WTC11 (cell line): ENCODE data around the gene PARVG. TPM values are rescaled to one million over a fixed set of nuclear protein-coding genes. Genes with fewer than 3 reads are reported as not detected.

ENCODE experiments used
- ATAC-seq: fragments of 200-7000 bp; cut with Tn5 transposase; 2 replicates; pipeline ENCODE4 v1.10.0; 2021; ENCODE audit warnings: mild to moderate bottlenecking, moderate library complexity
- CTCF ChIA-PET: fragments of 300-600 bp; sonication (Branson Sonifier 250); formaldehyde crosslinking; loops from one replicate; lab custom pipeline; 2021; ENCODE audit warnings: antibody characterized with exemption; lab: Charles Lee
- POLR2A ChIA-PET: fragments of 350-600 bp; sonication (Branson Sonifier 250); formaldehyde crosslinking; loops from one replicate; lab custom pipeline; 2021; ENCODE audit warnings: antibody characterized with exemption; lab: Charles Lee
- DNase-seq: peaks from one replicate; pipeline ENCODE4 v3.0.0; 2021; ENCODE audit warnings: low spot score
- H3K27ac Mint-ChIP-seq: 2 replicates; pipeline ENCODE4 v1.8.0; 2021; ENCODE audit warnings: mixed read lengths
- H3K27me3 Mint-ChIP-seq: 2 replicates; pipeline ENCODE4 v1.8.0; 2021; ENCODE audit warnings: low read depth, mild to moderate bottlenecking, moderate library complexity, mixed read lengths
- H3K36me3 Mint-ChIP-seq: 2 replicates; pipeline ENCODE4 v1.8.0; 2021; ENCODE audit warnings: mixed read lengths
- H3K4me1 Mint-ChIP-seq: 2 replicates; pipeline ENCODE4 v1.8.0; 2022; ENCODE audit warnings: mixed read lengths
- H3K4me3 Mint-ChIP-seq: 2 replicates; pipeline ENCODE4 v1.8.0; 2021; ENCODE audit warnings: mild to moderate bottlenecking, moderate library complexity, mixed read lengths
- H3K9me3 Mint-ChIP-seq: 2 replicates; pipeline ENCODE4 v1.8.0; 2021; ENCODE audit warnings: mixed read lengths
- ESRRA ChIP-seq: sonication (generic); formaldehyde crosslinking; IDR thresholded peaks from 2 replicates; pipeline ENCODE4 v1.8.1; 2022; ENCODE audit warnings: mild to moderate bottlenecking, missing genetic modification reagents, borderline replicate concordance
- ZNF121 ChIP-seq: sonication (generic); formaldehyde crosslinking; IDR thresholded peaks from 2 replicates; pipeline ENCODE4 v1.8.0; 2023; ENCODE audit warnings: missing genetic modification reagents
- ZNF219 ChIP-seq: sonication (generic); formaldehyde crosslinking; IDR thresholded peaks from 2 replicates; pipeline ENCODE4 v1.8.0; 2023; ENCODE audit warnings: missing genetic modification reagents, mild to moderate bottlenecking, borderline replicate concordance
- ZNF263 ChIP-seq: sonication (generic); formaldehyde crosslinking; IDR thresholded peaks from 2 replicates; pipeline ENCODE4 v1.8.1; 2022; ENCODE audit warnings: low read depth, mild to moderate bottlenecking, moderate library complexity, missing genetic modification reagents
- ZNF423 ChIP-seq: fragments of 250-450 bp; sonication (Bioruptor Pico); IDR thresholded peaks from 2 replicates; pipeline ENCODE4 v2.1.2; 2022; ENCODE audit warnings: mild to moderate bottlenecking, moderate library complexity
- total RNA-seq: library from RNA; stranded (reverse); gene quantifications from 3 replicates; pipeline ENCODE4 v1.2.3, GENCODE V29; 2021
- TF ChIP-seq, protein P1 (sequence below): sonication (generic); formaldehyde crosslinking; IDR thresholded peaks from 2 replicates; pipeline ENCODE4 v1.8.0; 2023; ENCODE audit warnings: mild to moderate bottlenecking, missing genetic modification reagents
- TF ChIP-seq, protein P2 (sequence below): sonication (generic); formaldehyde crosslinking; IDR thresholded peaks from 2 replicates; pipeline ENCODE4 v1.8.0; 2023; ENCODE audit warnings: missing genetic modification reagents
- TF ChIP-seq, protein P3 (sequence below): sonication (generic); formaldehyde crosslinking; IDR thresholded peaks from 2 replicates; pipeline ENCODE4 v1.8.1; 2022; ENCODE audit warnings: missing genetic modification reagents, borderline replicate concordance
- TF ChIP-seq, protein P4 (sequence below): sonication (generic); formaldehyde crosslinking; IDR thresholded peaks from 2 replicates; pipeline ENCODE4 v1.8.1; 2023; ENCODE audit warnings: mild to moderate bottlenecking, missing genetic modification reagents, moderate library complexity
- TF ChIP-seq, protein P5 (sequence below): fragments of 250-450 bp; sonication (Bioruptor Pico); IDR thresholded peaks from 2 replicates; pipeline ENCODE4 v2.1.2; 2022; ENCODE audit warnings: mild to moderate bottlenecking, moderate library complexity
- TF ChIP-seq, protein P6 (sequence below): sonication (generic); formaldehyde crosslinking; IDR thresholded peaks from 2 replicates; pipeline ENCODE4 v1.8.0; 2022; ENCODE audit warnings: missing genetic modification reagents
- TF ChIP-seq, protein P7 (sequence below): sonication (generic); formaldehyde crosslinking; IDR thresholded peaks from 2 replicates; pipeline ENCODE4 v1.8.1; 2023; ENCODE audit warnings: mild to moderate bottlenecking, missing genetic modification reagents, borderline replicate concordance
- TF ChIP-seq, protein P8 (sequence below): fragments of 200-600 bp; IDR thresholded peaks from 2 replicates; pipeline ENCODE4 v1.8.0; 2022; ENCODE audit warnings: antibody characterized with exemption

Gene PARVG
- total RNA-seq, 1 experiment from 2014 or later, result 0.94 TPM

DNA sequence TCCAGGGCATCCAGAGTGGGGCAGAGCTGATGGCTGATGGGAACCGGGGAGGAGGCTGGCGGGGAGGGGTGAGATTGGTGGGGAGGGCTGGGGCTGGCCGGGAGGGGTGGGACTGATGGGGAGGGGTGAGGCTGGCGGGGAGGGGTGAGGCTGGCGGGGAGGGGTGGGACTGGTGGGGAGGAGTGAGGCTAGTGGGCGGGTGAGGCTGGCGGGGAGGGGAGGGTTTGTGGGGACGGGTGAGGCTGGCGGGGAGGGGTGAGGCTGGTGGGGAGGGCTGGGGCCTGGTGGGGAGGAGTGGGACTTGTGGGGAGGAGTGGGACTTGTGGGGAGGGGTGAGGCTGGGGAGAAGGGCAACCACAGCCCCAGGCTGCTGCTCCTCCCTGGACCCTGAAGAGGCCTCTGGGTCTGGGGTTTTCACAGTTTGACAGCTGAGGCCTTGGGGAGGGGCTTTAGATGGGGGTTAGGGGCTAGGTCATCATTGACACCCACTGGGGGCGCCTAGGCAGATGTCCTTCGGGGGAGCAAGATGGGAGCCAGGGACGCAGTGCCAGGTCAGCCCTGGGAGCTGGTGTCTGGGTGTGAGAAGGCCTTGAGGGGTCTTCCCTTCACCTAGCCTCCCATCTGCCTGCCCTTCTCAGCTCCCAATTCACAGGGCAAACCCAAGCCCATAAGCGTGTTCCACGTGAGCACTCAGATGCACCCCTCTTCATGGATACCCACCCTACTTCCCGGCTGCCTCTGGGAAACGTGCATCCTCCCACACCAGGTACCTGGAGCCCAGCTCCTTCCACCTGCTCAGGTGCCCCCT, 26.7 kb downstream of the PARVG start (continued):
- TF ChIP-seq, protein P1, sequence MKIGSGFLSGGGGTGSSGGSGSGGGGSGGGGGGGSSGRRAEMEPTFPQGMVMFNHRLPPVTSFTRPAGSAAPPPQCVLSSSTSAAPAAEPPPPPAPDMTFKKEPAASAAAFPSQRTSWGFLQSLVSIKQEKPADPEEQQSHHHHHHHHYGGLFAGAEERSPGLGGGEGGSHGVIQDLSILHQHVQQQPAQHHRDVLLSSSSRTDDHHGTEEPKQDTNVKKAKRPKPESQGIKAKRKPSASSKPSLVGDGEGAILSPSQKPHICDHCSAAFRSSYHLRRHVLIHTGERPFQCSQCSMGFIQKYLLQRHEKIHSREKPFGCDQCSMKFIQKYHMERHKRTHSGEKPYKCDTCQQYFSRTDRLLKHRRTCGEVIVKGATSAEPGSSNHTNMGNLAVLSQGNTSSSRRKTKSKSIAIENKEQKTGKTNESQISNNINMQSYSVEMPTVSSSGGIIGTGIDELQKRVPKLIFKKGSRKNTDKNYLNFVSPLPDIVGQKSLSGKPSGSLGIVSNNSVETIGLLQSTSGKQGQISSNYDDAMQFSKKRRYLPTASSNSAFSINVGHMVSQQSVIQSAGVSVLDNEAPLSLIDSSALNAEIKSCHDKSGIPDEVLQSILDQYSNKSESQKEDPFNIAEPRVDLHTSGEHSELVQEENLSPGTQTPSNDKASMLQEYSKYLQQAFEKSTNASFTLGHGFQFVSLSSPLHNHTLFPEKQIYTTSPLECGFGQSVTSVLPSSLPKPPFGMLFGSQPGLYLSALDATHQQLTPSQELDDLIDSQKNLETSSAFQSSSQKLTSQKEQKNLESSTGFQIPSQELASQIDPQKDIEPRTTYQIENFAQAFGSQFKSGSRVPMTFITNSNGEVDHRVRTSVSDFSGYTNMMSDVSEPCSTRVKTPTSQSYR, result no peak
- TF ChIP-seq, protein P2, sequence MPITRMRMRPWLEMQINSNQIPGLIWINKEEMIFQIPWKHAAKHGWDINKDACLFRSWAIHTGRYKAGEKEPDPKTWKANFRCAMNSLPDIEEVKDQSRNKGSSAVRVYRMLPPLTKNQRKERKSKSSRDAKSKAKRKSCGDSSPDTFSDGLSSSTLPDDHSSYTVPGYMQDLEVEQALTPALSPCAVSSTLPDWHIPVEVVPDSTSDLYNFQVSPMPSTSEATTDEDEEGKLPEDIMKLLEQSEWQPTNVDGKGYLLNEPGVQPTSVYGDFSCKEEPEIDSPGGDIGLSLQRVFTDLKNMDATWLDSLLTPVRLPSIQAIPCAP, result no peak
- TF ChIP-seq, protein P3, sequence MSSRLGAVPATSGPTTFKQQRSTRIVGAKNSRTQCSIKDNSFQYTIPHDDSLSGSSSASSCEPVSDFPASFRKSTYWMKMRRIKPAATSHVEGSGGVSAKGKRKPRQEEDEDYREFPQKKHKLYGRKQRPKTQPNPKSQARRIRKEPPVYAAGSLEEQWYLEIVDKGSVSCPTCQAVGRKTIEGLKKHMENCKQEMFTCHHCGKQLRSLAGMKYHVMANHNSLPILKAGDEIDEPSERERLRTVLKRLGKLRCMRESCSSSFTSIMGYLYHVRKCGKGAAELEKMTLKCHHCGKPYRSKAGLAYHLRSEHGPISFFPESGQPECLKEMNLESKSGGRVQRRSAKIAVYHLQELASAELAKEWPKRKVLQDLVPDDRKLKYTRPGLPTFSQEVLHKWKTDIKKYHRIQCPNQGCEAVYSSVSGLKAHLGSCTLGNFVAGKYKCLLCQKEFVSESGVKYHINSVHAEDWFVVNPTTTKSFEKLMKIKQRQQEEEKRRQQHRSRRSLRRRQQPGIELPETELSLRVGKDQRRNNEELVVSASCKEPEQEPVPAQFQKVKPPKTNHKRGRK (CRISPR knock-in tag), result no peak
- TF ChIP-seq, all 79 proteins: peak for 0

DNA sequence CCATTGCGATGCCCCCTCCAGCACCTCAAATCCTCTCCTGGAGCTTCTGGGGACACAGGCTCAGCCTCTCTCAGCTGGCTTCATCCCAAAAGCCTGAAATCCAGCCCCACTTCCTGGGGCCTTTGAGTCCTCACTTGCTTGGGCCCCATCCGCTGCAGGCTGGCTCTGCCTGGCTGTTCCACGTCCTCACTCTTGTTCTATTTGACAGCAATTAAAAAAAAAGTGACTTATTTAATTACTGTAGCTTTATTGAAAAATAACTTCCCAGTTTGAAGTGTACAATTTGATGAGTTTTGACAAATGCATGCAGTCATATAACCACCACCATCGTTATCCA, 27.2 kb downstream of the PARVG start:
- POLR2A ChIA-PET, result interaction anchor here (0.6 kb wide), 1 partner anchor 17 kb away, joined by 5 read pairs; no protein-coding TSS in a partner anchor
- H3K36me3 Mint-ChIP-seq, result 0 out of 2 replicates have a peak, but pooled peaks cover 3% of the 10 kb centered on the region
- peaks cover 16% of the 10 kb centered on the region for H3K9me3 Mint-ChIP-seq
- H3K27ac Mint-ChIP-seq, result no peak overlapping the region
- TF ChIP-seq, protein P4, sequence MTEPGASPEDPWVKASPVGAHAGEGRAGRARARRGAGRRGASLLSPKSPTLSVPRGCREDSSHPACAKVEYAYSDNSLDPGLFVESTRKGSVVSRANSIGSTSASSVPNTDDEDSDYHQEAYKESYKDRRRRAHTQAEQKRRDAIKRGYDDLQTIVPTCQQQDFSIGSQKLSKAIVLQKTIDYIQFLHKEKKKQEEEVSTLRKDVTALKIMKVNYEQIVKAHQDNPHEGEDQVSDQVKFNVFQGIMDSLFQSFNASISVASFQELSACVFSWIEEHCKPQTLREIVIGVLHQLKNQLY (CRISPR knock-in tag), result no peak
- no peak for TF ChIP-seq ZNF121 (CRISPR knock-in tag)
- TF ChIP-seq, protein P5, sequence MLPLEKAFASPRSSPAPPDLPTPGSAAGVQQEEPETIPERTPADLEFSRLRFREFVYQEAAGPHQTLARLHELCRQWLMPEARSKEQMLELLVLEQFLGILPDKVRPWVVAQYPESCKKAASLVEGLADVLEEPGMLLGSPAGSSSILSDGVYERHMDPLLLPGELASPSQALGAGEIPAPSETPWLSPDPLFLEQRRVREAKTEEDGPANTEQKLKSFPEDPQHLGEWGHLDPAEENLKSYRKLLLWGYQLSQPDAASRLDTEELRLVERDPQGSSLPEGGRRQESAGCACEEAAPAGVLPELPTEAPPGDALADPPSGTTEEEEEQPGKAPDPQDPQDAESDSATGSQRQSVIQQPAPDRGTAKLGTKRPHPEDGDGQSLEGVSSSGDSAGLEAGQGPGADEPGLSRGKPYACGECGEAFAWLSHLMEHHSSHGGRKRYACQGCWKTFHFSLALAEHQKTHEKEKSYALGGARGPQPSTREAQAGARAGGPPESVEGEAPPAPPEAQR (CRISPR knock-in tag), result no peak
- TF ChIP-seq ZNF423 (CRISPR knock-in tag), result no peak
- TF ChIP-seq ESRRA, result no peak
- no peak overlapping the region for H3K4me3 Mint-ChIP-seq
- peak; percentile 6 for DNase-seq
- ATAC-seq, result no peak
- H3K4me1 Mint-ChIP-seq, result no peaks in the 10 kb centered on the region
- H3K27me3 Mint-ChIP-seq, result peaks cover 2% of the 10 kb centered on the region; the same call in 1 of the 2 replicates
- CTCF ChIA-PET, result interaction anchor here (0.7 kb wide), 1 partner anchor 122 kb away, joined by 4 read pairs; no protein-coding TSS in a partner anchor

DNA sequence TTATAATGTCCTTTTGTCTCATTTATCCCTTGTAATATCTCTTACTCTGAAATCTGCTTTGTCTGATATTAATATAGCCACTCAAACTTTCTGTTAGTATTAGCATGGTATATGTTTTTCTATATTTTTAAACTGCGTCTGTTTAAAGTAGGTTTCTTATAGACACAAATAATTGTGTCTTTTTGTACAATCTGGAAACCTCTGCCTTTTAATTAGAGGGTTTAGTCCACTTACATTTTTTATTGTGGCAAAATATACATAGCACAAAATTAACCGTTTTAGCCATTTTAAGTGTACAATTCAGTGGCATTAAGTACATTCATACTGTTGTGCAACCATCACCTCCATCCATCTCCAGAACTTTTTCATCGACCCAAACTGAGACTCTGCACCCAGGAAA, 28.6 kb downstream of the PARVG start:
- H3K4me1 Mint-ChIP-seq, result no peaks in the 10 kb centered on the region
- 0 out of 2 replicates have a peak, but pooled peaks cover 3% of the 10 kb centered on the region for H3K36me3 Mint-ChIP-seq
- ChIA-PET CTCF (no interaction called here), POLR2A (no interaction called here)
- no peak for ATAC-seq
- peaks cover 16% of the 10 kb centered on the region for H3K9me3 Mint-ChIP-seq
- H3K27ac Mint-ChIP-seq, result no peak overlapping the region
- peaks cover 2% of the 10 kb centered on the region; the same call in 1 of the 2 replicates for H3K27me3 Mint-ChIP-seq
- no peak overlapping the region for H3K4me3 Mint-ChIP-seq
- no peak for DNase-seq
- TF ChIP-seq, protein P6, sequence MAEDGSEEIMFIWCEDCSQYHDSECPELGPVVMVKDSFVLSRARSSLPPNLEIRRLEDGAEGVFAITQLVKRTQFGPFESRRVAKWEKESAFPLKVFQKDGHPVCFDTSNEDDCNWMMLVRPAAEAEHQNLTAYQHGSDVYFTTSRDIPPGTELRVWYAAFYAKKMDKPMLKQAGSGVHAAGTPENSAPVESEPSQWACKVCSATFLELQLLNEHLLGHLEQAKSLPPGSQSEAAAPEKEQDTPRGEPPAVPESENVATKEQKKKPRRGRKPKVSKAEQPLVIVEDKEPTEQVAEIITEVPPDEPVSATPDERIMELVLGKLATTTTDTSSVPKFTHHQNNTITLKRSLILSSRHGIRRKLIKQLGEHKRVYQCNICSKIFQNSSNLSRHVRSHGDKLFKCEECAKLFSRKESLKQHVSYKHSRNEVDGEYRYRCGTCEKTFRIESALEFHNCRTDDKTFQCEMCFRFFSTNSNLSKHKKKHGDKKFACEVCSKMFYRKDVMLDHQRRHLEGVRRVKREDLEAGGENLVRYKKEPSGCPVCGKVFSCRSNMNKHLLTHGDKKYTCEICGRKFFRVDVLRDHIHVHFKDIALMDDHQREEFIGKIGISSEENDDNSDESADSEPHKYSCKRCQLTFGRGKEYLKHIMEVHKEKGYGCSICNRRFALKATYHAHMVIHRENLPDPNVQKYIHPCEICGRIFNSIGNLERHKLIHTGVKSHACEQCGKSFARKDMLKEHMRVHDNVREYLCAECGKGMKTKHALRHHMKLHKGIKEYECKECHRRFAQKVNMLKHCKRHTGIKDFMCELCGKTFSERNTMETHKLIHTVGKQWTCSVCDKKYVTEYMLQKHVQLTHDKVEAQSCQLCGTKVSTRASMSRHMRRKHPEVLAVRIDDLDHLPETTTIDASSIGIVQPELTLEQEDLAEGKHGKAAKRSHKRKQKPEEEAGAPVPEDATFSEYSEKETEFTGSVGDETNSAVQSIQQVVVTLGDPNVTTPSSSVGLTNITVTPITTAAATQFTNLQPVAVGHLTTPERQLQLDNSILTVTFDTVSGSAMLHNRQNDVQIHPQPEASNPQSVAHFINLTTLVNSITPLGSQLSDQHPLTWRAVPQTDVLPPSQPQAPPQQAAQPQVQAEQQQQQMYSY, result no peak
- TF ChIP-seq ESRRA (no peak), ZNF219 (no peak), ZNF263 (CRISPR knock-in tag) (no peak), ZNF423 (CRISPR knock-in tag) (no peak)
- TF ChIP-seq, protein P7, sequence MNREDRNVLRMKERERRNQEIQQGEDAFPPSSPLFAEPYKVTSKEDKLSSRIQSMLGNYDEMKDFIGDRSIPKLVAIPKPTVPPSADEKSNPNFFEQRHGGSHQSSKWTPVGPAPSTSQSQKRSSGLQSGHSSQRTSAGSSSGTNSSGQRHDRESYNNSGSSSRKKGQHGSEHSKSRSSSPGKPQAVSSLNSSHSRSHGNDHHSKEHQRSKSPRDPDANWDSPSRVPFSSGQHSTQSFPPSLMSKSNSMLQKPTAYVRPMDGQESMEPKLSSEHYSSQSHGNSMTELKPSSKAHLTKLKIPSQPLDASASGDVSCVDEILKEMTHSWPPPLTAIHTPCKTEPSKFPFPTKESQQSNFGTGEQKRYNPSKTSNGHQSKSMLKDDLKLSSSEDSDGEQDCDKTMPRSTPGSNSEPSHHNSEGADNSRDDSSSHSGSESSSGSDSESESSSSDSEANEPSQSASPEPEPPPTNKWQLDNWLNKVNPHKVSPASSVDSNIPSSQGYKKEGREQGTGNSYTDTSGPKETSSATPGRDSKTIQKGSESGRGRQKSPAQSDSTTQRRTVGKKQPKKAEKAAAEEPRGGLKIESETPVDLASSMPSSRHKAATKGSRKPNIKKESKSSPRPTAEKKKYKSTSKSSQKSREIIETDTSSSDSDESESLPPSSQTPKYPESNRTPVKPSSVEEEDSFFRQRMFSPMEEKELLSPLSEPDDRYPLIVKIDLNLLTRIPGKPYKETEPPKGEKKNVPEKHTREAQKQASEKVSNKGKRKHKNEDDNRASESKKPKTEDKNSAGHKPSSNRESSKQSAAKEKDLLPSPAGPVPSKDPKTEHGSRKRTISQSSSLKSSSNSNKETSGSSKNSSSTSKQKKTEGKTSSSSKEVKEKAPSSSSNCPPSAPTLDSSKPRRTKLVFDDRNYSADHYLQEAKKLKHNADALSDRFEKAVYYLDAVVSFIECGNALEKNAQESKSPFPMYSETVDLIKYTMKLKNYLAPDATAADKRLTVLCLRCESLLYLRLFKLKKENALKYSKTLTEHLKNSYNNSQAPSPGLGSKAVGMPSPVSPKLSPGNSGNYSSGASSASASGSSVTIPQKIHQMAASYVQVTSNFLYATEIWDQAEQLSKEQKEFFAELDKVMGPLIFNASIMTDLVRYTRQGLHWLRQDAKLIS, result no peak
- TF ChIP-seq, protein P8, sequence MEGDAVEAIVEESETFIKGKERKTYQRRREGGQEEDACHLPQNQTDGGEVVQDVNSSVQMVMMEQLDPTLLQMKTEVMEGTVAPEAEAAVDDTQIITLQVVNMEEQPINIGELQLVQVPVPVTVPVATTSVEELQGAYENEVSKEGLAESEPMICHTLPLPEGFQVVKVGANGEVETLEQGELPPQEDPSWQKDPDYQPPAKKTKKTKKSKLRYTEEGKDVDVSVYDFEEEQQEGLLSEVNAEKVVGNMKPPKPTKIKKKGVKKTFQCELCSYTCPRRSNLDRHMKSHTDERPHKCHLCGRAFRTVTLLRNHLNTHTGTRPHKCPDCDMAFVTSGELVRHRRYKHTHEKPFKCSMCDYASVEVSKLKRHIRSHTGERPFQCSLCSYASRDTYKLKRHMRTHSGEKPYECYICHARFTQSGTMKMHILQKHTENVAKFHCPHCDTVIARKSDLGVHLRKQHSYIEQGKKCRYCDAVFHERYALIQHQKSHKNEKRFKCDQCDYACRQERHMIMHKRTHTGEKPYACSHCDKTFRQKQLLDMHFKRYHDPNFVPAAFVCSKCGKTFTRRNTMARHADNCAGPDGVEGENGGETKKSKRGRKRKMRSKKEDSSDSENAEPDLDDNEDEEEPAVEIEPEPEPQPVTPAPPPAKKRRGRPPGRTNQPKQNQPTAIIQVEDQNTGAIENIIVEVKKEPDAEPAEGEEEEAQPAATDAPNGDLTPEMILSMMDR, result no peak
